A549 (cell line): ENCODE measurements around the gene SLC35A2. TPM values are rescaled to one million over a fixed set of nuclear protein-coding genes. Genes with fewer than 3 reads are reported as not detected.
A peak's percentile ranks its signal among the peaks of the same experiment; 100 is the strongest.

ENCODE experiments used
- ATAC-seq, 2 experiments: fragments of 200-7000 bp in 1 of 2; fragments of >200 bp in 1 of 2; cut with Nextera tagmentation in 1 of 2; cut with Tn5 transposase in 1 of 2; 3 replicates each; pipeline versions ENCODE4 v1.8.0 to v1.9.1; 2018 to 2020; ENCODE audit warnings: mild to moderate bottlenecking in 1 of 2, moderate library complexity in 1 of 2
- CTCF ChIA-PET: fragments of 300-600 bp; sonication (Branson Sonifier 250); formaldehyde crosslinking; extraction: SDS; loops from one replicate; lab custom pipeline; 2021; ENCODE audit warnings: antibody characterized with exemption, inconsistent platforms; lab: Yijun Ruan, JAX
- POLR2A ChIA-PET: fragments of 350-600 bp; formaldehyde crosslinking; extraction: SDS; loops from one replicate; lab custom pipeline; 2021; ENCODE audit warnings: antibody characterized with exemption, inconsistent platforms; lab: Yijun Ruan, JAX
- DNase-seq, 2 experiments: peaks; one replicate each; pipeline versions ENCODE4 v3.0.0 to v3.0.0-alpha.2; 2011 to 2016; ENCODE audit warnings: low read depth in 1 of 2, low spot score in 1 of 2
- FAIRE-seq: peaks from 2 replicates; lab custom pipeline; 2011; peaks lifted over from hg19 to GRCh38; lab: Jason Lieb, UNC
- H3K27ac ChIP-seq, 2 experiments: fragments of >200 bp; sonication (Bioruptor Twin); formaldehyde crosslinking; 3 replicates each; pipeline ENCODE4 v1.5.1; 2016 to 2017
- H3K4me1 ChIP-seq: fragments of >200 bp; sonication (Bioruptor Twin); formaldehyde crosslinking; 3 replicates; pipeline ENCODE4 v1.6.1; 2016
- H3K4me2 ChIP-seq: fragments of >200 bp; sonication (Bioruptor Twin); formaldehyde crosslinking; 3 replicates; pipeline ENCODE4 v1.6.1; 2016
- H3K4me3 ChIP-seq: fragments of >200 bp; sonication (Bioruptor Twin); formaldehyde crosslinking; 3 replicates; pipeline ENCODE4 v1.5.1; 2016
- H3K9me3 ChIP-seq: fragments of >200 bp; sonication (Bioruptor Twin); formaldehyde crosslinking; 3 replicates; pipeline ENCODE4 v1.6.1; 2016
- BCL3 ChIP-seq: fragments of >200 bp; sonication (Bioruptor Twin); formaldehyde crosslinking; IDR thresholded peaks from 3 replicates; pipeline ENCODE4 v1.6.1; 2016
- CBX8 ChIP-seq: fragments of 200-600 bp; sonication (generic); IDR thresholded peaks from 2 replicates; pipeline ENCODE4 v1.6.1; 2016
- CTCF ChIP-seq: fragments of >200 bp; sonication (Bioruptor Twin); formaldehyde crosslinking; IDR thresholded peaks from 3 replicates; pipeline ENCODE4 v1.5.1; 2016
- E2F6 ChIP-seq: IDR thresholded peaks from 2 replicates; pipeline ENCODE4 v1.6.1; 2012; ENCODE audit warnings: low read depth, borderline replicate concordance
- ELK1 ChIP-seq: fragments of 150-350 bp; IDR thresholded peaks from 2 replicates; pipeline ENCODE4 v1.6.1; 2014; ENCODE audit warnings: low read depth, mild to moderate bottlenecking, low read length
- GATA3 ChIP-seq: IDR thresholded peaks from 2 replicates; pipeline ENCODE4 v1.6.1; 2012; ENCODE audit warnings: borderline replicate concordance
- JUN ChIP-seq, 2 experiments: fragments of >200 bp; sonication (Bioruptor Twin); formaldehyde crosslinking; IDR thresholded peaks; 2 replicates in 1 of 2; 3 replicates in 1 of 2; pipeline ENCODE4 v1.6.1; 2016 to 2017
- KDM5A ChIP-seq: fragments of 200-600 bp; sonication (generic); IDR thresholded peaks from 2 replicates; pipeline ENCODE4 v1.6.1; 2016; ENCODE audit warnings: antibody characterized with exemption, mild to moderate bottlenecking
- MAX ChIP-seq: IDR thresholded peaks from 2 replicates; pipeline ENCODE4 v1.6.1; 2012
- NPAS2 ChIP-seq: fragments of 250-450 bp; sonication (Bioruptor Pico); IDR thresholded peaks from 2 replicates; pipeline ENCODE4 v1.8.0; 2022; ENCODE audit warnings: mild to moderate bottlenecking, moderate library complexity, borderline replicate concordance
- PBX3 ChIP-seq: IDR thresholded peaks from 2 replicates; pipeline ENCODE4 v1.6.1; 2012
- PHF8 ChIP-seq: fragments of 200-600 bp; sonication (generic); IDR thresholded peaks from 2 replicates; pipeline ENCODE4 v1.6.1; 2016; ENCODE audit warnings: low read depth, mild to moderate bottlenecking, antibody characterized with exemption, moderate library complexity, borderline replicate concordance
- POLR2A ChIP-seq: IDR thresholded peaks from 2 replicates; pipeline ENCODE4 v1.6.1; 2012; ENCODE audit warnings: mild to moderate bottlenecking, low read length
- RCOR1 ChIP-seq: fragments of 150-350 bp; IDR thresholded peaks from 2 replicates; pipeline ENCODE4 v1.6.1; 2014; ENCODE audit warnings: antibody characterized with exemption, low read length, low read depth
- RFX5 ChIP-seq: fragments of 450-650 bp; IDR thresholded peaks from 2 replicates; pipeline ENCODE4 v1.7.1; 2014; ENCODE audit warnings: antibody characterized with exemption, mild to moderate bottlenecking, moderate library complexity
- RNF2 ChIP-seq: fragments of 200-600 bp; sonication (generic); IDR thresholded peaks from 2 replicates; pipeline ENCODE4 v1.6.1; 2016; ENCODE audit warnings: low read depth, mild to moderate bottlenecking, antibody characterized with exemption, moderate library complexity, borderline replicate concordance
- TP53 ChIP-seq: fragments of 250-450 bp; sonication (Bioruptor Pico); IDR thresholded peaks from 2 replicates; pipeline ENCODE4 v1.5.0; 2021; ENCODE audit warnings: mild to moderate bottlenecking, moderate library complexity
- ZFP36 ChIP-seq: fragments of 450-650 bp; IDR thresholded peaks from 2 replicates; pipeline ENCODE4 v1.6.1; 2014; ENCODE audit warnings: borderline replicate concordance; ENCODE audit not compliant: partially characterized antibody
- WGBS: methylation state at CpG from one replicate; pipeline ENCODE4 v1.1.6; 2017; ENCODE audit errors: missing lambda C conversion rate; 5-methylcytosine and 5-hydroxymethylcytosine counted together
- polyA minus RNA-seq: library from RNA; depleted of rRNA, polyadenylated mRNA; stranded (reverse); fragments of >200 nt; gene quantifications from 2 replicates; pipeline ENCODE4 v1.2.3, GENCODE V29; 2011; rRNA and poly(A)+ RNA removed
- polyA plus RNA-seq, 4 experiments: library from polyadenylated mRNA; depleted of rRNA in 3 of 4; stranded (reverse); fragments of >200 nt; fragmentation: RNase III in 1 of 4; extraction: RNeasy Plus Mini Kit Qiagen cat#74134 plus additional on column Dnase treatment in 1 of 4; gene quantifications; 2 replicates in 3 of 4; 3 replicates in 1 of 4; pipeline ENCODE4 v1.2.3, GENCODE V29; 2011 to 2017

Gene SLC35A2
- 39.4 and 64.2 TPM in 2 replicates for polyA plus RNA-seq (2011; rRNA removed)
- 47.0 and 62.4 TPM in 2 replicates for polyA plus RNA-seq (2012; cell fraction: cytosol; rRNA removed)
- 71.5 and 82.6 TPM in 2 replicates for polyA plus RNA-seq (2012; cell fraction: nucleus; rRNA removed)
- 42.3 to 50.2 TPM (median 49.0 TPM) in 3 replicates for polyA plus RNA-seq (2017; fragmentation: RNase III; extraction: RNeasy Plus Mini Kit Qiagen cat#74134 plus additional on column Dnase treatment)
- 53.2 and 68.1 TPM in 2 replicates for polyA minus RNA-seq

GRCh38 chrX:48911412-48912182, at the start of gene SLC35A2:
TSS of gene SLC35A2 (minus strand) at chrX:48911646. CDS start at chrX:48911636, 10 bp downstream.
- no peaks in the 10 kb centered on the region for H3K9me3 ChIP-seq
- CTCF ChIA-PET: interaction anchor here (0.9 to 1.7 kb wide), 4 partner anchors 8 to 33 kb away, joined by 3 to 5 read pairs (median 3); no protein-coding TSS in a partner anchor
- WGBS: 2% methylated on average over 37 of the region's 60 CpGs
- H3K4me2 ChIP-seq: peak within 1 kb of the TSS; percentile 86
- POLR2A ChIA-PET: interaction anchor here (0.7 to 2.7 kb wide), 7 partner anchors 9 to 280 kb away, joined by 3 to 15 read pairs (median 5); partner anchors contain the start of genes HDAC6, PQBP1 and TIMM17B
- peak; percentile 99 for FAIRE-seq
- peaks cover 13% of the 10 kb centered on the region for H3K4me1 ChIP-seq
- peak; percentile 79 to 87 for DNase-seq
- peak; percentile 95 to 96 for ATAC-seq
- peak within 1 kb of the TSS; percentile 81 to 94 for H3K27ac ChIP-seq
- TF ChIP-seq POLR2A: peak; percentile 65
- no peak for TF ChIP-seq PBX3
- TF ChIP-seq ZFP36: no peak
- TF ChIP-seq BCL3: peak; percentile 78; the same call in 1 of the 3 replicates
- TF ChIP-seq PHF8: peak; percentile 66; the same call in 1 of the 2 replicates
- peak; percentile 35; the same call in 1 of the 2 replicates for TF ChIP-seq KDM5A
- no peak for TF ChIP-seq ELK1
- peak; percentile 34 for TF ChIP-seq MAX
- TF ChIP-seq GATA3: 0 out of 2 replicates have a peak, but pooled peaks have one; percentile 5
- TF ChIP-seq TP53 (CRISPR knock-in tag): 0 out of 2 replicates have a peak, but pooled peaks have one; percentile 14
- TF ChIP-seq CBX8: no peak
- no peak for TF ChIP-seq CTCF
- peak; percentile 37; the same call in 1 of the 2 replicates for TF ChIP-seq E2F6
- TF ChIP-seq NPAS2 (CRISPR knock-in tag): no peak
- no peak for TF ChIP-seq RNF2
- TF ChIP-seq JUN (IDR thresholded peaks at IDR 0.05): peak; percentile 32 to 83; a peak in 4 of 5 replicates
- TF ChIP-seq RCOR1: no peak
- TF ChIP-seq RFX5: no peak
- peak within 1 kb of the TSS; percentile 99 for H3K4me3 ChIP-seq
